ENCODE measurements around the gene MSANTD1. TPM values are rescaled to one million over a fixed set of nuclear protein-coding genes. Genes with fewer than 3 reads are reported as not detected.
A peak's percentile ranks its signal among the peaks of the same experiment; 100 is the strongest.

MSANTD1 gene
- total and polyA plus RNA-seq, 2 of the 8 experiments (the other 6 are each of a cell fraction or from before 2014, with no cell fraction given), result 0.23 to 0.45 TPM

DNA sequence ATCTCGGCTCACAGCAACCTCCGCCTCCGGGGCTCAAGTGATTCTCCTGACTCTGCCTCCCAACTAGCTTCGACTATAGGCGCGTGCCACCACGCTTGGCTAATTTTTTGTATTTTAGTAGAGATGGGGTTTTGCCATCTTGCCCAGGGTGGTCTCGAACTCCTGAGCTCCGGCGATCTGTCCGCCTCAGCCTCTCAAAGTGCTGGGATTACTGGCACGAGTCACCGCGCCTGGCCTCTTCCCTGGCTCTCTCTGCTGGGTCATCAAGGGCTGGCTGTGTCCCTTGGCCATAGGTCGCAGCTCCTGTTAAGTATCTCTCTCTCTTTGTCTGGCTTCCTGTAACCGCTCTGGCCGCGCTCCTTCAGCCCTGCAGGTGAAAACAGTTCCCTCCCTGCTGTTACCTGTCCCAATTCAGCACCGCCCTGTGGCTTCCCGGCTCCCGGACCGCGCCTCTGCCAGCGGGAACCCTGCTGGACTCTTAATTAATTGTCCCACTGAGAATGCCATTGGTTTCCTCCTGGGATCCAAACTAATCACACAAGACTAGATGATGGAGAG, 42.5 kb downstream of the MSANTD1 start:
- Histone ChIP-seq H3K9me3 (ENCODE audit: insufficient read depth in 2 of 2, low read depth in 1 of 2, low read length in 1 of 2) (no peaks in the 10 kb centered on the region), H3K4me2 (ENCODE audit: insufficient read depth in 1 of 2, low read depth in 2 of 2, low read length in 2 of 2) (peak overlapping the region; percentile 75 to 96), H3K23ac (ENCODE audit: insufficient read length) (no peak overlapping the region), H3K56ac (replicated peaks; ENCODE audit: insufficient read length, low read depth, low read length) (no peak overlapping the region), H3K4me3 (ENCODE audit: extremely low read depth in 1 of 4, insufficient read depth in 2 of 4, low read depth in 3 of 4, low read length in 4 of 4) (peak overlapping the region; percentile 37 to 72 (median 66)), H3K27ac (ENCODE audit: low read depth, low read length) (no peak overlapping the region), H2BK120ac (replicated peaks; ENCODE audit: low read depth, low read length) (no peak overlapping the region), H3K18ac (ENCODE audit: extremely low read depth, low read length) (no peak overlapping the region), H3K36me3 (ENCODE audit: control insufficient read depth in 2 of 4, insufficient read depth in 4 of 4, low read length in 3 of 4) (no peaks in the 10 kb centered on the region), H2AFZ (ENCODE audit: low read length) (peak overlapping the region; percentile 48; the same call in 1 of the 2 replicates), H3K79me2 (ENCODE audit: control insufficient read depth in 1 of 2, insufficient read depth in 2 of 2, low read length in 2 of 2) (no peaks in the 10 kb centered on the region; a peak in 2 of 4 replicates), H4K20me1 (replicated peaks in 1 of 2; ENCODE audit: control insufficient read depth in 1 of 2, insufficient read depth in 2 of 2, low read length in 2 of 2) (peaks cover 2 to 6% of the 10 kb centered on the region in 2 experiments), H3K14ac (ENCODE audit: insufficient read length) (no peak overlapping the region), H3K27me3 (replicated peaks in 1 of 4; ENCODE audit: control insufficient read depth in 3 of 4, extremely low read depth in 1 of 4, insufficient read depth in 3 of 4, low read length in 3 of 4) (peaks cover 0 to 12% (median 1%) of the 10 kb centered on the region in 4 experiments; a peak in 3 of 7 replicates), H3K79me1 (ENCODE audit: low read depth, low read length) (no peaks in the 10 kb centered on the region), H2BK15ac (ENCODE audit: low read length) (no peak overlapping the region; the same call in 1 of the 2 replicates), H4K8ac (ENCODE audit: extremely low read depth, insufficient read depth, low read length) (no peak overlapping the region), H3K9ac (replicated peaks in 1 of 4; ENCODE audit: extremely low read depth in 1 of 4, low read depth in 3 of 4, low read length in 3 of 4) (no peak overlapping the region), H4K5ac (ENCODE audit: insufficient read length, low read depth, low read length) (no peak overlapping the region), H4K91ac (replicated peaks; ENCODE audit: insufficient read length, low read length) (no peak overlapping the region), H2BK20ac (ENCODE audit: low read length) (no peak overlapping the region), H3K4me1 (replicated peaks in 1 of 4; ENCODE audit: control insufficient read depth in 3 of 4, insufficient read depth in 4 of 4, low read length in 3 of 4) (peaks cover 0 to 23% (median 11%) of the 10 kb centered on the region in 4 experiments; a peak in 5 of 7 replicates), H2BK5ac (ENCODE audit: low read depth, low read length) (no peak overlapping the region), H3K4ac (replicated peaks; ENCODE audit: insufficient read length, low read depth, low read length) (no peak overlapping the region), H3K23me2 (ENCODE audit: low read depth, low read length) (peaks cover 15% of the 10 kb centered on the region; the same call in 1 of the 2 replicates), H2BK12ac (ENCODE audit: low read depth, low read length) (no peak overlapping the region), H2AK5ac (ENCODE audit: low read depth, low read length) (no peak overlapping the region)
- POLR2A ChIA-PET (ENCODE audit: partially characterized antibody), result interaction anchor here (0.7 to 1.4 kb wide), 4 partner anchors 21 to 242 kb away, joined by 3 to 4 read pairs (median 3); no protein-coding TSS in a partner anchor
- FAIRE-seq (no peak), DNase-seq (ENCODE audit: low read depth in 1 of 2, low spot score in 2 of 2) (peak in 1 of 2 experiments; percentile 65)
- TF ChIP-seq HDAC2 (IDR thresholded peaks at IDR 0.05; ENCODE audit: borderline replicate concordance in 1 of 2, low read depth in 2 of 2, low read length in 2 of 2), result 0 out of 4 replicates have a peak, but pooled peaks of 1 of the 2 experiments have one; percentile 10
- no peak for TF ChIP-seq KDM4A (IDR thresholded peaks at IDR 0.05; ENCODE audit: low read depth, low read length, severe bottlenecking)
- CTCF ChIA-PET (ENCODE audit: partially characterized antibody), result interaction anchor here (1.1 to 5.1 kb wide), 4 partner anchors 14 to 32 kb away, joined by 3 to 31 read pairs (median 6); no protein-coding TSS in a partner anchor
- WGBS, 2 experiments (ENCODE audit: extremely low coverage in 1 of 2, insufficient coverage in 1 of 2, insufficient read length in 1 of 2, insufficient replicate concordance in 2 of 2, low coverage in 1 of 2, low lambda C conversion rate in 2 of 2, missing lambda C conversion rate in 1 of 2), result 40% methylated on average over 19 of the region's 24 CpGs; no CpG with 5 or more reads in 1 of the 2 experiments

Measured in H1 (cell line).